ENCODE data around the gene NFYC.
A peak's percentile ranks its signal among the peaks of the same experiment; 100 is the strongest.
"Not testable (repeated sequence)": the region's sequence is repeated elsewhere in the genome, so short reads cannot be mapped to it uniquely, and the experiment has no call there.

NFYC gene

DNA sequence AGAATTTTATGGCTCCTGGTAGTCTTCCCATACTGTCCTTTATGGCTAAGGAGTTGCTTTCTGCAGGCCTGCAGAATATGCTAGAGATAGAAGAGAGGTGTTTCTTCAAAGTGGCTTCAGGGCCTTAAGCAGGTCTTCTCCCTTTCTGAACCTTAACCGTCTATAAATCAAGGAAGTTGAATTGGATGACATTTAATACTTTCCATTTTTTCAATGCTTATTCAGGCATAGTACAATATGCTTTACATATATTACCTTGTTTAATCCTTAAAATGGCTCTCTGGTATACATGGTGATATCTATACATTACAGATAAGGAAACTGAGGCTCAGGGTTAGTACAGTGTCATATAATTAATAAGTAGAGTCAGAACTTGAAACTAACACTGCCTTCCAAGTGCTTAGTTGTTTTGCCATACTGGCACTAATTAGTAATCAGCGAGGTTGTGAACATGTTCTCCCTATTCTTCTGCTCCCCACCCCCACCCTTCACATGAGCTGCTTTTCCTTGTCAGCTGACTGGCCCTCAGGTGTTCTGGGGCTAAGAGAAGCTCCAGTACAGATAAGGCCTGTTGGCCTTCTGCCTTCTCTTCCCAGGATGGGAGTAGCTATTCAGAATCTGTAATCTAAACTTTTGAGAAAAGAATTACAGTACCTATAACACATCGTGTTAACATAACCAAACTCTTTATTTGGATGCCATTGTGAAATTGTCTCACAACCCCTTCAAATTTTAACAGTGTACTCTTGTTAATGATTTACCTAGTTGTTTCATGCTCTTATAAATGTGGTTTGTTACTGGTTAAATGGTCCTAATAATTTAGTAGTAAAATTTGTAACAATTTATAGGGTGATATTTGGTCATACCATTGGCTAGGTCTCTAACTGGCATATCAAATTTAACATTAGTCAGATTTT lies 13.6 kb downstream of the NFYC start:
- no peak for DNase-seq (ENCODE audit: low read depth in 1 of 2, low spot score in 1 of 2)

DNA sequence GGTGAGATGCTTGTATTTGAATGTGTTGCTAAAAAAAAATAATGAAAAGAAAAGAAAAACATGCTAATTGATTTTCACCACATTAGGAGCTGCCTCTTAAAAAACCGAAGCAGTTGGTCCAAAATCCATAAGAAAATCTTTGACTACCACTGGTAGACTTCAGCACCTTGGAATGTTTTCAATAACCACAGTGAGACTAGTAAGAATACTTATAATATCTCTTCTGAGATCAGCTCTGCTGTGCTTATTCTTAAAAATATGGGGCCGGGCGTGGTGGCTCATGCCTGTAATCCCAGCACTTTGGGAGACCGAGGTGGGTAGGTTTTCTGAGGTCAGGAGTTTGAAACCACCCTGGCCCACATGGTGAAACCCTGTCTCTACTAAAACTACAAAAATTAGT lies 15.1 kb downstream of the NFYC start:
- no peak for DNase-seq (ENCODE audit: low read depth in 1 of 2, low spot score in 1 of 2)

GRCh38 chr1:40708750-40709099 lies 17.2 kb downstream of the NFYC start:
- no peak for DNase-seq (ENCODE audit: low read depth in 1 of 2, low spot score in 1 of 2)

DNA sequence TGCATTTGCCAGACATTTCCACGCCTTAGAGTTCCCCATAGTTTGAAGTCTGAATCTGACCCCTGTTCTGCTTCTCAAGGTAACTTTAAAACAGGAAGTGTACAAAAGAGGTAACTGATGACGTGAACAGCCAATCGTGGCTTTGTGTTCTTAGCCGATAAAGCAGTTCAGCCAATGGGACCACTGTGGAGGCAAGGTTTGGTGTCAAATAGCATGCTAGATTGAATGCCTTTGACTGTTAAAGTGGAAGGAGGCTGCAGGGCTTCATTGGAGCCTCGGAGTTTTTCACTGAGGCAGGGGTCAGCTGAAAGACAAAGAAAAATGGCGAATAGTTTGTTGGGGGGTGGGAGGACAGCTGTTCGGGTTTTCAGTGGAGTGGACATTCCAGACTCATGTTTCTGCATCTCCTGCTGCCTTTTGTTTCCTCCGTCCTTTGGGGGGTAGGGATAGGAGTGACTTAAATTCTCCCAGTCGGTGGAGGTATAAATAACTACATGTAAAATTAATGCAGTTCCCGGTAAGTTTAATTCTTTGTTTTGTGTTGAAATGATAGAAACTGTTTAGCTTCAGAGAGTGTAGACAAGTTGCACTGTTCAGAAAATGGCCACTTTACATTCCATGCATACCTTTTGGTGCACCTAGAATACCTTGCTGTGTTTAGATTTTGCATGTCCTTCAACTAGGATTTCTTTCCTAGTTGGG lies 17.7 kb downstream of the NFYC start:
- peak; percentile 23 to 71 for DNase-seq (ENCODE audit: low read depth in 1 of 2, low spot score in 1 of 2)

GRCh38 chr1:40709802-40710278 lies 18.3 kb downstream of the NFYC start:
- no peak for DNase-seq (ENCODE audit: low read depth in 1 of 2, low spot score in 1 of 2)

DNA sequence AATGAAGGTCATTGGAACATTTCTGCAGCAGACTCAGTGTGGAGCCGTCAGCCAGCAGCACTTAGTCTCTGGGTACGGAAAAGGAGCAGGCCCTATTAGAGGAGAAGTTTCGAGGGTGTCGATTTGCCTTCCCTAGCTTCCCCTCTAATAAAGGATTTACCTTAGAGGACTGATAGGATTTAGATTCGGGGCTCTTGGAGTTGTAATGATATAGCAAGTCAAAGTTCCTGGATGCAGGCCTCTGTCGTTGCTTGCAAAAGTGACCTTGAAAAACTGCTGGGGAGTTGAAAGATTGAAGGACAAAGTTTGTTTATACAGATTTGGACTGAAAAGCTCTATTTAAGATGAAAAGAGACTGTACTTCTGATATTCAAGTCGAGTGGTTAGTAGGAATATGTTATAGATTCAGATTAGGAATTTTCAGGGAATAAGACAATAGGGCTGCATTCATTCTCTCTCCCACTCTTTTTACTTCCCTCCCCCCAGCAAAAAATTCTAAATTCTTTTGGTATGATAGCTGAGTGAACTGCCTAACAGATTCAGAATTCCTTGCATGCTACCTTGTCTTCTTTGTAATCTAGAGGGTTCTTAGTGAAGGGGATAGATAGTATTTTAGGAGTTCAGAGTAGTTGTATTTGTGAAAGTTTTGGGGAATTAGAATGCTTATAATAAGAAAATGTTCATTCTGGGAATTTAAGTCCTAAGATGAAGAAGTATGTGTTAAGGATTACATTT lies 19.2 kb downstream of the NFYC start:
- no peak for DNase-seq (ENCODE audit: low read depth in 1 of 2, low spot score in 1 of 2)

- DNase-seq (ENCODE audit: low read depth in 1 of 2, low spot score in 1 of 2) = no peak
These were observed 20.2 kb downstream of the NFYC start for GRCh38 chr1:40711465-40712404.

GRCh38 chr1:40712405-40712944 lies 21.0 kb downstream of the NFYC start:
- no peak for DNase-seq (ENCODE audit: low read depth in 1 of 2, low spot score in 1 of 2)

DNA sequence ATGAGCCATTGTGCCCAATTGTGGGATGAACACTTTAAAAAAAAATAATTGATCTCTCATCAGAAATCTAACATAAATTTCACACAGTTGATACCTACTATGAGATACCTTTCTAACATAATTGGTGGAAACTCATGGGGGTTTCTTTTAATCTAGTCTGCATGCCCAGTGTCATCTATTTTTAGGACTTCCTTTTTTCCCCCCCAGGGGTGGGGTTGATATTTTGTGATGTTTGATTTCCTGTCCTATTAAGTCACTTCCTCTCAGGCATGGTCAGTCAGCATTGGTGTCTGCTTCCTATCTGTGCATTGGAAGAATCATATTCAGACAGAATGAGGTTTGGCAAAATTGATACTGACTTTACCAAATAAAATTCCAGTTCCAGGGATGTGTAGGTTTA lies 21.5 kb downstream of the NFYC start:
- no peak for DNase-seq (ENCODE audit: low read depth in 1 of 2, low spot score in 1 of 2)

- DNase-seq (ENCODE audit: low read depth in 1 of 2, low spot score in 1 of 2) = no peak
These were observed 24.1 kb downstream of the NFYC start for GRCh38 chr1:40715491-40716059.

DNA sequence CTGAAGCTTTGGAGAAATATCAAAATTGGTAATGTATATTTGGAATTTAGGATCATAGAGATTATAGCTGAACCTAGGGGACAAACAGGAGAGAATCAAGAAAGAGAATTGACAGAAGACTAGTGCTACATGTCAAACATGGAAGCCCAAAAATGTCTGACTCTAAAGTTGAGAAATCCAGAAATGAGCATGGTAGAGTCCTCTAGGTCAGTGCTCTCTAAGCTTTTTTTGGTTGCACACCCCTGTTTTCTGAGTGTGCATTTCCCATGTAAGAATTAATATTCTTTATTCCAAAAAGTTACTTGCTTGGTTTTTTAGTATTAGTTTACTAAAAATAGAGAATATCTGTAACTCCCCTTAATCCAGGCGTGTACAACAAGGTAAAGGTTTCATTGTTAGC lies 25.6 kb downstream of the NFYC start:
- DNase-seq (ENCODE audit: low read depth in 1 of 2, low spot score in 1 of 2) = no peak

GRCh38 chr1:40717955-40718354 lies 26.5 kb downstream of the NFYC start:
- no peak for DNase-seq (ENCODE audit: low read depth in 1 of 2, low spot score in 1 of 2)

DNA sequence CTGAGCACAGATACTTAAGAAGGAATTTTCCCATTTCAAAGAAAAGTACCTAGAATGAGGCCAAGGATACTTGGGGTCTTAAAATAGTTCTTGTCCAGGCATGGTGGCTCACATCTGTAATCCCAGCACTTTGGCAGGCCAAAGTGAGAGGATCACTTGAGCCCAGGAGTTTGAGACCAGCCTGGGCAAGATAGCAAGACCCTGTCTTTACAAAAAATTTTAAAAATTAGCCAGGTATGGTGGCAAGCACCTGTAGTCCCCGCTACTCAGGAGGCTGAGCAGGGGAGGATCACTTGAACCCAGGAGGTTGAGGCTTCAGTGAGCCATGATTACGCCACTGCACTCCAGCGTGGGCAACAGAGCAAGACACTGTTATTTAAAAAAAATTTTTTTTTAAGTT lies 29.0 kb downstream of the NFYC start:
- no peak for DNase-seq (ENCODE audit: low read depth in 1 of 2, low spot score in 1 of 2)

GRCh38 chr1:40722622-40723021 lies 31.1 kb downstream of the NFYC start:
- DNase-seq (ENCODE audit: low read depth in 1 of 2, low spot score in 1 of 2) = no peak

- DNase-seq (ENCODE audit: low read depth in 1 of 2, low spot score in 1 of 2) = no peak
These were observed 31.9 kb downstream of the NFYC start for GRCh38 chr1:40723196-40723955.

DNA sequence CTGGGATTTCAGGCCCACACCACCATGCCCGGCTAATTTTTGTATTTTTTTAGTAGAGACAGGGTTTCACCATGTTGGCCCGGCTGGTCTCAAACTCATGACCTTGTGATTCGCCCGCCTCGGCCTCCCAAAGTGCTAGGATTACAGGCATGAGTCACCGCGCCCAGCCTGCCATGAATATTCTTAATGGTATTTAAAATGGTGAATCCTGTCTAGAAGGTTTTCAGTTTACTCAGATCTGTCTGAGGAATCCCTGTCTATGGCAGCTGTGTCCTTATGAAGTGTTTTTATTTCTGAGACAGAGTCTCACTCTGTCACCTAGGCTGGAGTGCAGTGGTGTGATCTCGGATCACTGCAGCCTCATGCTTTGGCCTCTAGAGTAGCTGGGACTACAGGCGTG lies 36.2 kb downstream of the NFYC start:
- not testable (repeated sequence) for DNase-seq (ENCODE audit: low read depth in 1 of 2, low spot score in 1 of 2)

DNA sequence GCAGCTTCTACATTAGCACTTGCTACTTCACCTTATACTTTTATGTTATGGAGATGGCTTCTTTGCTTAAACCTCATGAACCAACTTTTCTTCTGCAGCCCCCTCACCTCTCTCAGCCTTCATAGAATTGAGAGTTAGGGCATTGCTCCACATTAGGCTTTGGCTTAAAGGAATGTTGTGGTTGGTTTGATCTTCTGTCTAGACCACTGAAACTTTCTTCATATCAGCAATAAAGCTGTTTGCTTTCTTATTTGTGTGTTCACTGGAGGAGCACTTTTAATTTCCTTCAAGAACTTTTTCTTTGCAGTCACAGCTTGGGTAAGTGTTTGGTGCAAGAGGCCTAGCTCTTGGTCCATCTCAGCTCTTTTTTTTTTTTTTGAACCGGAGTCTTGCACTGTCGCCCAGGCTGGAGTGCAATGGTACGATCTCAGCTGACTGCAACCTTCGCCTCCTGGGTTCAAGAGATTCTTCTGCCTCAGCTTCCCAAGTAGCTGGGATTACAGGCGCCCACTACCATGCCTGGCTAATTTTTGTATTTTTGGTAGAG lies 37.9 kb downstream of the NFYC start:
- not testable (repeated sequence) for DNase-seq (ENCODE audit: low read depth in 1 of 2, low spot score in 1 of 2)

DNA sequence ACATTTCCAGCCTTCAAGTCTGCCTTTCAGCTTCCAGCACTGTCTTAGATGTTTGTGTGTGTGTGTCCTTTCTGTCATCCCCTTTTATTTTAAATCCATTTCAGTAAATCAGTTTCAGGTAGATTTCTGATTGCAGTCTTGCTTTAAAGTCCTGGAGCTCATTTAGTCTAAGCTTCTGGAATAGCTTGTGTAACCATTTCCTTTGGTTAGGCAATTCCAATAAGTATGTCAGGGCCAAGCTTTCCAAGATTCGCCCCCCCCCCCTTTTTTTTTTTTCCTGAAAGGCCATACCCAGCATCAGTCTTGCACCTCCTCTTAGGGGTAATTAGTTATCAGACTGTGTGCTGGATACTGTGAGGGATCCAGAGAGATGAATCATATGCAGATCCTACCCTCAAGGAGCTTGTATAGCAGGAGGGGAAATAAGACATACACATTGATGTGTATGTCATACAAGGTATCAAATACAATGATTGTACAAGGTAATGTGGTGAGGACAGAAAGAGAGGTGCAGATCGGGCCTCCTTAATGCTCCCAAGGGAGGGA lies 41.3 kb downstream of the NFYC start:
- DNase-seq (ENCODE audit: low read depth in 1 of 2, low spot score in 1 of 2) = no peak

All from activated CD4-positive, alpha-beta T cell treated with anti-CD3 and anti-CD28 coated beads, Interleukin-2, amount 50 U/mL, for 24 hours (primary cell).